ENCODE results near the gene SBK2. TPM values are rescaled to one million over a fixed set of nuclear protein-coding genes. Genes with fewer than 3 reads are reported as not detected.

The SBK2 gene
- polyA plus RNA-seq, 3 donors: 0.12 to 0.90 TPM; not detected in 1

GRCh38 chr19:55482156-55482961 lies 54.6 kb downstream of the SBK2 start:
- WGBS, 3 donors: 89 to 94% (median 92%) methylated on average over 55 to 83 of the region's 83 CpGs
- H3K27ac ChIP-seq (ENCODE audit: low read depth, low read length): no peak overlapping the region

- 69 to 83% (median 75%) methylated on average over 27 to 40 of the region's 40 CpGs for WGBS, 3 donors
- no peak overlapping the region for H3K27ac ChIP-seq (ENCODE audit: low read depth, low read length)
These were observed 55.2 kb downstream of the SBK2 start for GRCh38 chr19:55481794-55482155.

GRCh38 chr19:55481148-55481793 lies 55.7 kb downstream of the SBK2 start:
- 95 to 97% (median 96%) methylated on average over 51 to 52 of the region's 52 CpGs for WGBS, 3 donors
- no peak overlapping the region for H3K27ac ChIP-seq (ENCODE audit: low read depth, low read length)

- WGBS, 3 donors: 44 to 78% (median 70%) methylated on average over 15 of the region's 15 CpGs
- H3K27ac ChIP-seq (ENCODE audit: low read depth, low read length): no peak overlapping the region
These were observed 57.3 kb downstream of the SBK2 start for GRCh38 chr19:55479451-55480230.

GRCh38 chr19:55479045-55479444 lies 57.9 kb downstream of the SBK2 start:
- WGBS, 3 donors: 86 to 87% (median 87%) methylated on average over 17 of the region's 17 CpGs
- H3K27ac ChIP-seq (ENCODE audit: low read depth, low read length): no peak overlapping the region

Other genes with a start within 250 kb of the SBK2 start
- 1 to 10 TPM in 2 of 3 donors, under 1 TPM in 1; 0.74 to 4.0 (median 2.4) TPM for gene TMEM150B, start 211.8 kb downstream of the SBK2 start, polyA plus RNA-seq
- gene KMT5C, start 197.3 kb downstream of the SBK2 start, polyA plus RNA-seq: 1 to 10 TPM; 5.2 to 6.6 (median 6.5) TPM
- under 1 TPM in 2 of 3 donors, not detected in 1; 0.03 to 0.06 TPM for gene COX6B2, start 182.4 kb downstream of the SBK2 start, polyA plus RNA-seq
- not detected for gene GARIN5B, start 173.9 kb downstream of the SBK2 start, polyA plus RNA-seq
- gene IL11, start 166.7 kb downstream of the SBK2 start, polyA plus RNA-seq: 1 to 10 TPM in 1 of 3 donors, under 1 TPM in 1, not detected in 1; 0.28 to 1.7 TPM
- not detected for gene TMEM190, start 160.3 kb downstream of the SBK2 start, polyA plus RNA-seq
- gene TMEM238, start 152.8 kb downstream of the SBK2 start, polyA plus RNA-seq: under 1 TPM in 2 of 3 donors, not detected in 1; 0.16 to 0.90 TPM
- 1,000 to 10,000 TPM in 2 of 3 donors, 100 to 1,000 TPM in 1; 888 to 2,238 (median 2,131) TPM for gene RPL28, start 151.2 kb downstream of the SBK2 start, polyA plus RNA-seq
- 1 to 10 TPM; 2.9 to 9.3 (median 7.4) TPM for gene UBE2S, start 129.3 kb downstream of the SBK2 start, polyA plus RNA-seq
- under 1 TPM in 2 of 3 donors, not detected in 1; 0.07 to 0.11 TPM for gene SHISA7, start 93.8 kb downstream of the SBK2 start, polyA plus RNA-seq
- gene ISOC2, start 75.5 kb downstream of the SBK2 start, polyA plus RNA-seq: 100 to 1,000 TPM in 1 of 3 donors, 10 to 100 TPM in 2; 57.7 to 135 (median 79.6) TPM
- not detected for gene C19orf85, start 72.4 kb downstream of the SBK2 start, polyA plus RNA-seq
- 1 to 10 TPM; 1.9 to 5.6 (median 4.0) TPM for gene ZNF628, start 60.5 kb downstream of the SBK2 start, polyA plus RNA-seq
- gene NAT14, start 51.9 kb downstream of the SBK2 start, polyA plus RNA-seq: 10 to 100 TPM in 1 of 3 donors, 1 to 10 TPM in 2; 4.4 to 10.2 (median 7.7) TPM
- gene SSC5D, start 48.7 kb downstream of the SBK2 start, polyA plus RNA-seq: 1 to 10 TPM in 2 of 3 donors, under 1 TPM in 1; 0.28 to 9.4 (median 3.9) TPM
- gene SBK3, start 8.4 kb upstream of the SBK2 start, polyA plus RNA-seq: 1 to 10 TPM in 2 of 3 donors, under 1 TPM in 1; 0.29 to 1.6 (median 1.2) TPM
- gene ZNF579, start 43.7 kb upstream of the SBK2 start, polyA plus RNA-seq: 1 to 10 TPM; 3.7 to 7.8 (median 7.2) TPM
- gene FIZ1, start 62.4 kb upstream of the SBK2 start, polyA plus RNA-seq: 1 to 10 TPM; 6.8 to 9.7 (median 8.4) TPM
- 10 to 100 TPM; 27.9 to 60.9 (median 35.5) TPM for gene ZNF524, start 63.2 kb upstream of the SBK2 start, polyA plus RNA-seq
- 1 to 10 TPM; 3.8 to 6.8 (median 4.7) TPM for gene ZNF865, start 68.5 kb upstream of the SBK2 start, polyA plus RNA-seq
- gene ZNF784, start 87.4 kb upstream of the SBK2 start, polyA plus RNA-seq: 1 to 10 TPM; 2.6 to 7.0 (median 5.2) TPM
- gene ZNF580, start 103.9 kb upstream of the SBK2 start, polyA plus RNA-seq: 10 to 100 TPM; 17.9 to 41.2 (median 26.1) TPM
- gene ZNF581, start 106.5 kb upstream of the SBK2 start, polyA plus RNA-seq: 10 to 100 TPM; 14.3 to 24.5 (median 18.1) TPM
- gene CCDC106, start 111.1 kb upstream of the SBK2 start, polyA plus RNA-seq: 10 to 100 TPM in 2 of 3 donors, 1 to 10 TPM in 1; 6.3 to 23.2 (median 17.8) TPM
- 100 to 1,000 TPM in 1 of 3 donors, 10 to 100 TPM in 2; 54.3 to 122 (median 95.0) TPM for gene U2AF2, start 117.9 kb upstream of the SBK2 start, polyA plus RNA-seq
- 100 to 1,000 TPM in 1 of 3 donors, 10 to 100 TPM in 2; 71.6 to 117 (median 89.0) TPM for gene EPN1, start 138.1 kb upstream of the SBK2 start, polyA plus RNA-seq
- gene NLRP9, start 201.3 kb upstream of the SBK2 start, polyA plus RNA-seq: not detected
- gene RFPL4A, start 222.0 kb upstream of the SBK2 start, polyA plus RNA-seq: not detected
- gene RFPL4AL1, start 232.0 kb upstream of the SBK2 start, polyA plus RNA-seq: not detected